Liver (tissue), 9 donors: ENCODE results near the gene CCNE1. TPM values are rescaled to one million over a fixed set of nuclear protein-coding genes. Genes with fewer than 3 reads are reported as not detected.

Experiments used
- DNase-seq: peaks from one replicate; pipeline ENCODE4 v3.0.0-alpha.2; 2017; ENCODE audit warnings: low spot score
- H3K27ac ChIP-seq, 2 donors: one replicate each; pipeline ENCODE4 v1.7.0; 2013; ENCODE audit warnings: inconsistent platforms in 2 of 2, low read length in 2 of 2, control low read depth in 1 of 2, low read depth in 1 of 2, mild to moderate bottlenecking in 1 of 2
- H3K27me3 ChIP-seq, 4 donors: one replicate each; pipeline versions ENCODE4 v1.6.1 to v1.7.0; 2013; ENCODE audit warnings: low read length in 3 of 4, inconsistent platforms in 1 of 4, mild to moderate bottlenecking in 1 of 4, moderate library complexity in 1 of 4; ENCODE audit not compliant: control insufficient read depth in 4 of 4, insufficient read depth in 4 of 4
- H3K36me3 ChIP-seq, 4 donors: one replicate each; pipeline versions ENCODE4 v1.6.1 to v1.7.0; 2013; ENCODE audit warnings: low read length in 3 of 4, mild to moderate bottlenecking in 3 of 4, low read depth in 1 of 4, moderate library complexity in 1 of 4; ENCODE audit not compliant: control insufficient read depth in 4 of 4, insufficient read depth in 3 of 4
- H3K4me1 ChIP-seq, 4 donors: one replicate each; pipeline versions ENCODE4 v1.6.1 to v1.7.0; 2013; ENCODE audit warnings: low read length in 3 of 4, mild to moderate bottlenecking in 3 of 4, moderate library complexity in 1 of 4; ENCODE audit not compliant: control insufficient read depth in 4 of 4, insufficient read depth in 4 of 4
- H3K4me3 ChIP-seq, 3 donors: one replicate each; pipeline versions ENCODE4 v1.6.1 to v1.7.0; 2013; ENCODE audit warnings: low read length in 3 of 3, control low read depth in 1 of 3, low read depth in 1 of 3, mild to moderate bottlenecking in 1 of 3
- H3K9ac ChIP-seq, 2 donors: one replicate each; pipeline ENCODE4 v1.7.0; 2013; ENCODE audit warnings: low read length in 2 of 2, mild to moderate bottlenecking in 2 of 2, moderate library complexity in 2 of 2, control low read depth in 1 of 2, low read depth in 1 of 2
- H3K9me3 ChIP-seq, 4 donors: one replicate each; pipeline versions ENCODE4 v1.6.1 to v1.7.0; 2013; ENCODE audit warnings: low read length in 3 of 4; ENCODE audit not compliant: control insufficient read depth in 4 of 4
- ATF3 ChIP-seq: IDR thresholded peaks from 2 replicates; pipeline ENCODE4 v1.6.1; 2016; ENCODE audit warnings: antibody characterized with exemption
- CTCF ChIP-seq: fragments of 150-350 bp; IDR thresholded peaks from 2 replicates; pipeline ENCODE4 v1.5.1; 2017; ENCODE audit warnings: improper control_type of control experiment, low read depth, low read length; ENCODE audit not compliant: missing input control
- FOXA1 ChIP-seq: IDR thresholded peaks from 2 replicates; pipeline ENCODE4 v1.6.1; 2016; ENCODE audit warnings: antibody characterized with exemption
- GABPA ChIP-seq, 2 donors: IDR thresholded peaks in 1 of 2; conservative IDR thresholded peaks in 1 of 2; 2 replicates each; pipeline ENCODE4 v1.6.1; 2016; ENCODE audit warnings: antibody characterized with exemption in 2 of 2, mild to moderate bottlenecking in 1 of 2, moderate library complexity in 1 of 2
- HNF4G ChIP-seq: IDR thresholded peaks from 2 replicates; pipeline ENCODE4 v1.6.1; 2016; ENCODE audit warnings: antibody characterized with exemption
- JUND ChIP-seq, 2 donors: IDR thresholded peaks; 2 replicates each; pipeline ENCODE4 v1.6.1; 2016; ENCODE audit warnings: antibody characterized with exemption in 2 of 2
- RAD21 ChIP-seq, 2 donors: IDR thresholded peaks; 2 replicates each; pipeline ENCODE4 v1.6.1; 2016; ENCODE audit warnings: antibody characterized with exemption in 2 of 2, mild to moderate bottlenecking in 2 of 2
- REST ChIP-seq: IDR thresholded peaks from 2 replicates; pipeline ENCODE4 v1.6.1; 2016; ENCODE audit warnings: antibody characterized with exemption, mild to moderate bottlenecking
- TAF1 ChIP-seq: conservative IDR thresholded peaks from 2 replicates; pipeline ENCODE4 v1.6.1; 2016; ENCODE audit warnings: antibody characterized with exemption, mild to moderate bottlenecking
- YY1 ChIP-seq: IDR thresholded peaks from 2 replicates; pipeline ENCODE4 v1.6.1; 2016; ENCODE audit warnings: antibody characterized with exemption, mild to moderate bottlenecking
- ZBTB33 ChIP-seq: IDR thresholded peaks from 2 replicates; pipeline ENCODE4 v1.6.1; 2016; ENCODE audit warnings: antibody characterized with exemption
- WGBS: extraction: QIAGEN DNeasy Blood & Tissue Kit; methylation state at CpG from one replicate; pipeline ENCODE4 v1.1.7; 2013; 5-methylcytosine and 5-hydroxymethylcytosine counted together
- polyA plus RNA-seq, 2 donors: library from polyadenylated mRNA; stranded (reverse) in 1 of 2; unstranded in 1 of 2; fragments of 200-250 nt in 1 of 2; fragments of >200 nt in 1 of 2; fragmentation: Nextera tagmentation in 1 of 2; extraction: Ambion mirVana in 1 of 2; gene quantifications; one replicate each; pipeline versions ENCODE4 v1.2.1 to v1.2.3, GENCODE V29; 2013 to 2015
- total RNA-seq, 2 donors: library from RNA; depleted of rRNA; stranded (reverse); fragments of >200 nt; gene quantifications; one replicate each; pipeline ENCODE4 v1.2.3, GENCODE V29; 2014
- donor health status: healthy.
- donor health status: healthy.
- donor health status: healthy.
- donor health status: healthy.
- donor health status: healthy.

Gene CCNE1
- total and polyA plus RNA-seq, 4 donors: 0.32 to 19.5 (median 0.79) TPM

- WGBS: 79% methylated on average over 8 of the region's 8 CpGs
- H3K27me3 ChIP-seq: no peaks in the 10 kb centered on the region
- H3K4me1 ChIP-seq: no peaks in the 10 kb centered on the region
- no peaks in the 10 kb centered on the region for H3K9me3 ChIP-seq
- H3K4me3 ChIP-seq: no peak overlapping the region
- no peak overlapping the region for H3K9ac ChIP-seq
- DNase-seq: no peak
- no peak overlapping the region for H3K27ac ChIP-seq
- no peaks in the 10 kb centered on the region for H3K36me3 ChIP-seq
- TF ChIP-seq JUND (IDR thresholded peaks at IDR 0.05): no peak
- TF ChIP-seq REST: no peak
- no peak for TF ChIP-seq GABPA (IDR thresholded peaks at IDR 0.05 in 1 of 2, conservative IDR thresholded peaks at IDR 0.05 in 1 of 2)
- no peak for TF ChIP-seq TAF1
Observed at GRCh38 chr19:29769997-29770396, 41.8 kb upstream of the CCNE1 start.

- no peak overlapping the region for H3K4me3 ChIP-seq
- TF ChIP-seq ATF3 (no peak), YY1 (no peak), FOXA1 (no peak), RAD21 (IDR thresholded peaks at IDR 0.05) (no peak), ZBTB33 (no peak)
- H3K36me3 ChIP-seq: no peaks in the 10 kb centered on the region
- H3K27me3 ChIP-seq: no peaks in the 10 kb centered on the region
- no peaks in the 10 kb centered on the region for H3K4me1 ChIP-seq
- no peak overlapping the region for H3K27ac ChIP-seq
- no peaks in the 10 kb centered on the region for H3K9me3 ChIP-seq
- WGBS: 85% methylated on average over 7 of the region's 7 CpGs
- no peak for DNase-seq
- H3K9ac ChIP-seq: no peak overlapping the region
Observed at GRCh38 chr19:29770648-29771047, 41.1 kb upstream of the CCNE1 start.

- TF ChIP-seq HNF4G: no peak
- peak; percentile 67 to 77 for TF ChIP-seq RAD21 (IDR thresholded peaks at IDR 0.05)
- TF ChIP-seq CTCF: peak; percentile 57
- no peak for TF ChIP-seq ATF3
- Histone ChIP-seq H3K27me3 (no peaks in the 10 kb centered on the region), H3K9me3 (no peaks in the 10 kb centered on the region), H3K27ac (no peak overlapping the region), H3K4me3 (no peak overlapping the region), H3K36me3 (no peaks in the 10 kb centered on the region), H3K9ac (no peak overlapping the region), H3K4me1 (no peaks in the 10 kb centered on the region)
- 22% methylated on average over 14 of the region's 14 CpGs for WGBS
- DNase-seq: peak; percentile 40
Observed at GRCh38 chr19:29771708-29772414, 39.9 kb upstream of the CCNE1 start.
